ENCODE results near the gene CD8A. TPM values are rescaled to one million over a fixed set of nuclear protein-coding genes. Genes with fewer than 3 reads are reported as not detected.

CD8A gene
- total RNA-seq, 1 donor from 2014 or later, result under 0.01 TPM

DNA sequence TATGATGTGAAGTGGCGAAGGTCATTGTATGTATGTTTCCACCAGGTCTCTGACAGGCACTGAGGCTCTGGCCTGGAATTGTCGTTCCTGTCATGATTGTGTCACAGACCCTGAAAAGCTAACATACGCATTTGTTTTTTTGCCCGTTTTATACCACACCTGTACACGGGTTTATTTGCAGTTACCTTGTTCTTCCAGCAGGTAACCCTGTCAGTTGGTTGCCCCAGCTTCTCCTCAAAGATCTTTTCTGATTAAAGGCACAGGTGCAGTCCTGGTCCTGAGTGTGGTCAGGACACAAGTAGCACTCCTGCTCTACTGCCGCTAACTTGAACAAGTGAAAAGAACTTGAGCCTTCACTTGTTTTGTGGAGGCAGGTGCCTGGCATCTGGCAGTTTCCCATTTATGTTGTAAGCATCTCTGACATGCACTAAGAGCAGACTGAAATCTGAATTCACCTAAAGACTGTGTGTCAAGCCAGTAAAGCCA lies 19.9 kb downstream of the CD8A start:
- no peaks in the 10 kb centered on the region for H3K27me3 ChIP-seq (ENCODE audit: control insufficient read depth, insufficient read depth, low read length)
- H3K4me3 ChIP-seq (ENCODE audit: low read depth, low read length), result no peak overlapping the region
- peaks cover 8% of the 10 kb centered on the region for H3K36me3 ChIP-seq (ENCODE audit: control insufficient read depth, insufficient read depth, low read length)
- no peak for FAIRE-seq
- no peak for DNase-seq (ENCODE audit: low read depth)
- TF ChIP-seq CTCF (IDR thresholded peaks at IDR 0.05; ENCODE audit: insufficient read depth, low read length, severe bottlenecking), result no peak

GRCh38 chr2:86769838-86770237 lies 20.9 kb downstream of the CD8A start:
- no peak for DNase-seq (ENCODE audit: low read depth)
- TF ChIP-seq CTCF (IDR thresholded peaks at IDR 0.05; ENCODE audit: insufficient read depth, low read length, severe bottlenecking), result no peak
- no peak for FAIRE-seq
- H3K36me3 ChIP-seq (ENCODE audit: control insufficient read depth, insufficient read depth, low read length), result peaks cover 10% of the 10 kb centered on the region
- H3K4me3 ChIP-seq (ENCODE audit: low read depth, low read length), result no peak overlapping the region
- H3K27me3 ChIP-seq (ENCODE audit: control insufficient read depth, insufficient read depth, low read length), result no peaks in the 10 kb centered on the region

DNA sequence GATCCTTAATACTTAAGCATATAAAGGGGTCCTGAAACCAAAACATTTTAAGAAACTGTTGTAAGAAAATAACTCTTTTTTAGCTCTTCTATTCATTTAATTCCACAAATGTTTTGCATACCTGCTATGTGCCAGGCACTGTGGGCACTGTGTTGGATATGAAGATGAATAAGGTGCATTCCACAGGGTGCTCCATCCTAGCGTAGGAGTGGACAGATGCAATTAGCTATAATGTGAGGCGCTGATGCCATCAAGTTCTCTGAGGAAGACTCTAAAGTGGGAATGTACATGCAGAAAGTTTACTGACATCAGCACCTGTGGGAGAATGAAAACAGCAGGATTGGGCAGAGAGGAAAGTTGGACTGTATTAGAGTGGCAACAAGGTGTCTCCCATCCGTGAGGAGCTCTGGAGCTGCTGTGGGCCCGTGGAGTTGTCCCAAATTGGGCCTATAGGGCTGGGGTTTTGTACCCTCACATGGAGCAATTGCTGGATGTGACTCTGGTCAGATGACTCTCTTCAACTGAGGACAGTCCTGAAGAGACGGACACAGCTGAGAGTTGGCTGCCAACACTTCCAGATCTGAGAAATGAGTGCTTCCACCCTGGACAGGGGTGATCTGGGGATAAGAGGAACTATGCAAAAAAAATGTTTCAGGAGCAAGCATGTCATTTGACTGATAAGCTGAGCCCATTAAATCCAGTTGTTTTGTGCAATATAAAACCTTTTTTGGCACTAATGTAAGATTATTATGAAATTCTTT lies 22.3 kb downstream of the CD8A start:
- FAIRE-seq (no peak), DNase-seq (ENCODE audit: low read depth) (no peak)
- Histone ChIP-seq H3K4me3 (ENCODE audit: low read depth, low read length) (no peak overlapping the region), H3K27me3 (ENCODE audit: control insufficient read depth, insufficient read depth, low read length) (no peaks in the 10 kb centered on the region), H3K36me3 (ENCODE audit: control insufficient read depth, insufficient read depth, low read length) (peaks cover 9% of the 10 kb centered on the region)
- no peak for TF ChIP-seq CTCF (IDR thresholded peaks at IDR 0.05; ENCODE audit: insufficient read depth, low read length, severe bottlenecking)

DNA sequence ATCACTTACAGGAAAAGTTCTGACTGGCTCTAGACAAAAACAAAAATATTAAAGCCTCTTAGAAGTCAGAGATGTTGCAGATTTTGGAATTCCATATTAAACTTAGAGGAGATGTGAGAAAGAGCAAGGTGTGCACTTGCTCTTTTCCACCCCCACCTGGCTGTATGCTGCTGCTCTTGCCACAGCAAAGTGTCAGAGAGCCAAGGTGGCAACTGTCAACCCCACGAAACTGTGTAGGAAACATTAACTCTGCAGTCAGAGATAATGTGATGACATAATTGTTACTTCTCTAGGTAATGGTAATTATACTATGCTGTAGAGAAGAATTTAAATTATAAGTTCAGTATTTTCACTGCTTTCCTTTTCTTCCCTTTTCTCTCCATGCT lies 25.4 kb downstream of the CD8A start:
- DNase-seq (ENCODE audit: low read depth) (no peak), FAIRE-seq (no peak)
- no peak for TF ChIP-seq CTCF (IDR thresholded peaks at IDR 0.05; ENCODE audit: insufficient read depth, low read length, severe bottlenecking)
- no peak overlapping the region for H3K4me3 ChIP-seq (ENCODE audit: low read depth, low read length)
- no peaks in the 10 kb centered on the region for H3K27me3 ChIP-seq (ENCODE audit: control insufficient read depth, insufficient read depth, low read length)
- H3K36me3 ChIP-seq (ENCODE audit: control insufficient read depth, insufficient read depth, low read length), result peaks cover 9% of the 10 kb centered on the region

GRCh38 chr2:86764661-86765309 lies 25.9 kb downstream of the CD8A start:
- DNase-seq (ENCODE audit: low read depth) (peak; percentile 52), FAIRE-seq (no peak)
- Histone ChIP-seq H3K27me3 (ENCODE audit: control insufficient read depth, insufficient read depth, low read length) (no peaks in the 10 kb centered on the region), H3K4me3 (ENCODE audit: low read depth, low read length) (no peak overlapping the region), H3K36me3 (ENCODE audit: control insufficient read depth, insufficient read depth, low read length) (peaks cover 8% of the 10 kb centered on the region)
- peak; percentile 58 for TF ChIP-seq CTCF (IDR thresholded peaks at IDR 0.05; ENCODE audit: insufficient read depth, low read length, severe bottlenecking)
